Neural crest cell (in vitro differentiated cells): Measurements from ENCODE around the gene CHST11. TPM values are rescaled to one million over a fixed set of nuclear protein-coding genes. Genes with fewer than 3 reads are reported as not detected.

Experiments used
- DNase-seq: peaks from one replicate; pipeline ENCODE4 v3.0.0; 2021; ENCODE audit warnings: low read depth, mixed read lengths, low spot score
- H3K27ac Mint-ChIP-seq: one replicate; pipeline ENCODE4 v1.8.0; 2021; ENCODE audit warnings: mild to moderate bottlenecking, mixed read lengths; ENCODE audit not compliant: unreplicated experiment
- H3K27me3 Mint-ChIP-seq: 2 replicates; pipeline ENCODE4 v1.8.0; 2021; ENCODE audit warnings: low read depth, mild to moderate bottlenecking, mixed read lengths
- H3K36me3 Mint-ChIP-seq: 2 replicates; pipeline ENCODE4 v1.8.0; 2021; ENCODE audit warnings: low read depth, mild to moderate bottlenecking, mixed read lengths
- H3K4me1 Mint-ChIP-seq: 2 replicates; pipeline ENCODE4 v1.8.0; 2021; ENCODE audit warnings: mixed read lengths
- H3K4me3 Mint-ChIP-seq: one replicate; pipeline ENCODE4 v1.8.0; 2021; ENCODE audit warnings: mild to moderate bottlenecking, mixed read lengths
- H3K9me3 Mint-ChIP-seq: 2 replicates; pipeline ENCODE4 v1.8.0; 2021; ENCODE audit warnings: mixed read lengths
- CTCF ChIP-seq: fragments of 200-600 bp; sonication (generic); conservative IDR thresholded peaks from 2 replicates; pipeline ENCODE4 v1.5.0; 2021; ENCODE audit warnings: antibody characterized with exemption, mild to moderate bottlenecking
- total RNA-seq: library from RNA; stranded (reverse); gene quantifications from 2 replicates; pipeline ENCODE4 v1.2.1, GENCODE V29; 2021

Gene CHST11
- total RNA-seq, 1 donor from 2014 or later = 10.0 TPM

GRCh38 chr12:104680070-104680469 lies 223.3 kb downstream of the CHST11 start:
- DNase-seq = no peak

GRCh38 chr12:104680491-104680890 lies 223.7 kb downstream of the CHST11 start:
- H3K9me3 Mint-ChIP-seq = no peaks in the 10 kb centered on the region
- H3K4me3 Mint-ChIP-seq = no peak overlapping the region
- no peaks in the 10 kb centered on the region for H3K36me3 Mint-ChIP-seq
- peaks cover 17% of the 10 kb centered on the region for H3K4me1 Mint-ChIP-seq
- DNase-seq = no peak
- TF ChIP-seq CTCF = no peak
- H3K27me3 Mint-ChIP-seq = no peaks in the 10 kb centered on the region
- no peak overlapping the region for H3K27ac Mint-ChIP-seq

More at GRCh38 chr12:104680070-104680469, 223.3 kb downstream of the CHST11 start:
- Mint-ChIP-seq H3K4me1 (peaks cover 17% of the 10 kb centered on the region), H3K27me3 (no peaks in the 10 kb centered on the region), H3K4me3 (no peak overlapping the region), H3K36me3 (no peaks in the 10 kb centered on the region), H3K9me3 (no peaks in the 10 kb centered on the region), H3K27ac (peak overlapping the region; percentile 15)
- peak; percentile 36 for TF ChIP-seq CTCF

GRCh38 chr12:104681012-104681690 lies 224.4 kb downstream of the CHST11 start:
- DNase-seq = no peak

GRCh38 chr12:104682790-104683279 lies 226.1 kb downstream of the CHST11 start:
- no peaks in the 10 kb centered on the region for H3K27me3 Mint-ChIP-seq
- H3K4me1 Mint-ChIP-seq = peaks cover 3% of the 10 kb centered on the region
- no peaks in the 10 kb centered on the region for H3K9me3 Mint-ChIP-seq
- no peak for DNase-seq
- H3K27ac Mint-ChIP-seq = peak overlapping the region; percentile 28
- H3K36me3 Mint-ChIP-seq = no peaks in the 10 kb centered on the region
- no peak for TF ChIP-seq CTCF
- H3K4me3 Mint-ChIP-seq = no peak overlapping the region

More at GRCh38 chr12:104681012-104681690, 224.4 kb downstream of the CHST11 start:
- Mint-ChIP-seq H3K36me3 (no peaks in the 10 kb centered on the region), H3K4me3 (no peak overlapping the region), H3K9me3 (no peaks in the 10 kb centered on the region), H3K27me3 (no peaks in the 10 kb centered on the region), H3K27ac (no peak overlapping the region), H3K4me1 (peaks cover 17% of the 10 kb centered on the region)
- no peak for TF ChIP-seq CTCF

GRCh38 chr12:104683831-104684503 lies 227.2 kb downstream of the CHST11 start:
- no peaks in the 10 kb centered on the region for H3K36me3 Mint-ChIP-seq
- peak overlapping the region; percentile 23 for H3K27ac Mint-ChIP-seq
- no peak for TF ChIP-seq CTCF
- no peaks in the 10 kb centered on the region for H3K4me1 Mint-ChIP-seq
- no peak overlapping the region for H3K4me3 Mint-ChIP-seq
- no peaks in the 10 kb centered on the region for H3K9me3 Mint-ChIP-seq
- no peaks in the 10 kb centered on the region for H3K27me3 Mint-ChIP-seq
- DNase-seq = no peak
